Right atrium auricular region (tissue), 2 donors: ENCODE data around the gene ASXL1. TPM values are rescaled to one million over a fixed set of nuclear protein-coding genes. Genes with fewer than 3 reads are reported as not detected.
A peak's percentile ranks its signal among the peaks of the same experiment; 100 is the strongest.
"Not testable (repeated sequence)": the region's sequence is repeated elsewhere in the genome, so short reads cannot be mapped to it uniquely, and the experiment has no call there.

Experiments
- DNase-seq: peaks from one replicate; pipeline ENCODE4 v3.0.0-alpha.2; 2019; ENCODE audit warnings: low spot score
- H3K27ac ChIP-seq, 2 donors: fragments of 200-600 bp; sonication (generic); 1 replicate in 1 of 2; 2 replicates in 1 of 2; pipeline ENCODE4 v1.5.1; 2016 to 2019
- H3K27me3 ChIP-seq, 2 donors: fragments of 200-600 bp; sonication (generic); one replicate each; pipeline versions ENCODE4 v1.5.1 to v1.6.0; 2017 to 2019
- H3K36me3 ChIP-seq: fragments of 200-600 bp; sonication (generic); one replicate; pipeline ENCODE4 v1.5.1; 2016
- H3K4me1 ChIP-seq, 2 donors: fragments of 200-600 bp; sonication (generic); one replicate each; pipeline versions ENCODE4 v1.5.1 to v1.6.0; 2017 to 2019
- H3K4me3 ChIP-seq, 2 donors: fragments of 200-600 bp; sonication (generic); 1 replicate in 1 of 2; 2 replicates in 1 of 2; pipeline ENCODE4 v1.5.1; 2017 to 2019; ENCODE audit warnings: mild to moderate bottlenecking in 1 of 2, moderate library complexity in 1 of 2
- H3K9me3 ChIP-seq, 2 donors: fragments of 200-600 bp; sonication (generic); one replicate each; pipeline ENCODE4 v1.5.1; 2019
- CTCF ChIP-seq, 2 donors: fragments of 200-600 bp; sonication (generic); IDR thresholded peaks; one replicate each; pipeline ENCODE4 v1.5.1; 2019; ENCODE audit warnings: antibody characterized with exemption in 2 of 2
- total RNA-seq, 2 donors: library from RNA; depleted of rRNA; stranded (reverse); fragments of >200 nt; gene quantifications; one replicate each; pipeline ENCODE4 v1.1.0, GENCODE V29; 2016

ASXL1 gene
- total RNA-seq, 2 donors from 2014 or later: 15.9 to 30.5 TPM

- Histone ChIP-seq H3K27me3 (no peaks in the 10 kb centered on the region), H3K27ac (no peak overlapping the region), H3K4me1 (peaks cover 0 to 19% of the 10 kb centered on the region in 2 donors), H3K9me3 (no peaks in the 10 kb centered on the region), H3K4me3 (no peak overlapping the region), H3K36me3 (no peaks in the 10 kb centered on the region)
- TF ChIP-seq CTCF (IDR thresholded peaks at IDR 0.05): no peak
- DNase-seq: no peak
Observed at GRCh38 chr20:32352121-32352720, 5.9 kb upstream of the ASXL1 start.

- no peak overlapping the region for H3K27ac ChIP-seq
- peaks cover 0 to 21% of the 10 kb centered on the region in 2 donors for H3K4me1 ChIP-seq
- H3K9me3 ChIP-seq: no peaks in the 10 kb centered on the region
- no peak overlapping the region for H3K4me3 ChIP-seq
- no peak for TF ChIP-seq CTCF (IDR thresholded peaks at IDR 0.05)
- H3K36me3 ChIP-seq: no peaks in the 10 kb centered on the region
- no peaks in the 10 kb centered on the region for H3K27me3 ChIP-seq
- DNase-seq: no peak
Observed at GRCh38 chr20:32353848-32354496, 4.2 kb upstream of the ASXL1 start.

- Histone ChIP-seq H3K27ac (peak overlapping the region in 1 of 2 donors; percentile 98), H3K36me3 (no peaks in the 10 kb centered on the region), H3K4me3 (no peak overlapping the region), H3K27me3 (no peaks in the 10 kb centered on the region), H3K9me3 (no peaks in the 10 kb centered on the region), H3K4me1 (peaks cover 0 to 21% of the 10 kb centered on the region in 2 donors)
- no peak for TF ChIP-seq CTCF (IDR thresholded peaks at IDR 0.05)
- DNase-seq: no peak
Observed at GRCh38 chr20:32354592-32355416, 3.3 kb upstream of the ASXL1 start.

- DNase-seq: no peak
- peaks cover 0 to 28% of the 10 kb centered on the region in 2 donors for H3K4me1 ChIP-seq
- TF ChIP-seq CTCF (IDR thresholded peaks at IDR 0.05): no peak
- no peaks in the 10 kb centered on the region for H3K9me3 ChIP-seq
- H3K27me3 ChIP-seq: no peaks in the 10 kb centered on the region
- H3K4me3 ChIP-seq: no peak overlapping the region
- H3K27ac ChIP-seq: peak overlapping the region in 1 of 2 donors; percentile 98
- no peaks in the 10 kb centered on the region for H3K36me3 ChIP-seq
Observed at GRCh38 chr20:32355417-32355841, 2.7 kb upstream of the ASXL1 start.

- peak overlapping the region in 1 of 2 donors; percentile 98 for H3K27ac ChIP-seq
- not testable (repeated sequence) for H3K9me3 ChIP-seq, H3K36me3 ChIP-seq, H3K4me3 ChIP-seq, H3K27me3 ChIP-seq, DNase-seq
- peaks cover 0 to 34% of the 10 kb centered on the region in 2 donors for H3K4me1 ChIP-seq
Observed at GRCh38 chr20:32355907-32356621, 2.1 kb upstream of the ASXL1 start.
